Tibial nerve (tissue), 4 donors: ENCODE measurements around the gene ATG7. TPM values are rescaled to one million over a fixed set of nuclear protein-coding genes. Genes with fewer than 3 reads are reported as not detected.

Source experiments
- DNase-seq, 2 donors: peaks; one replicate each; pipeline ENCODE4 v3.0.0-alpha.2; 2019; ENCODE audit warnings: low spot score in 2 of 2
- H3K27ac ChIP-seq, 4 donors: fragments of 200-600 bp; sonication (generic) in 3 of 4; one replicate each; pipeline ENCODE4 v1.5.1; 2017 to 2019; ENCODE audit warnings: mild to moderate bottlenecking in 1 of 4
- H3K27me3 ChIP-seq, 2 donors: fragments of 200-600 bp; sonication (generic) in 1 of 2; one replicate each; pipeline versions ENCODE4 v1.5.1 to v1.6.0; 2017 to 2019
- H3K36me3 ChIP-seq, 3 donors: fragments of 200-600 bp; sonication (generic); one replicate each; pipeline ENCODE4 v1.5.1; 2018 to 2019
- H3K4me1 ChIP-seq, 4 donors: fragments of 200-600 bp; sonication (generic) in 3 of 4; one replicate each; pipeline ENCODE4 v1.5.1; 2017 to 2019
- H3K4me3 ChIP-seq, 4 donors: fragments of 200-600 bp; sonication (generic) in 3 of 4; one replicate each; pipeline ENCODE4 v1.5.1; 2017 to 2019; ENCODE audit warnings: mild to moderate bottlenecking in 1 of 4, moderate library complexity in 1 of 4
- H3K9me3 ChIP-seq, 4 donors: fragments of 200-600 bp; sonication (generic) in 3 of 4; one replicate each; pipeline ENCODE4 v1.5.1; 2017 to 2019
- EP300 ChIP-seq, 2 donors: sonication (generic); formaldehyde crosslinking; IDR thresholded peaks; one replicate each; pipeline ENCODE4 v1.6.1; 2017; ENCODE audit warnings: antibody characterized with exemption in 2 of 2, mild to moderate bottlenecking in 1 of 2
- POLR2A ChIP-seq, 2 donors: fragments of 450-650 bp; IDR thresholded peaks; one replicate each; pipeline ENCODE4 v1.6.1; 2017; ENCODE audit warnings: antibody characterized with exemption in 2 of 2, mild to moderate bottlenecking in 2 of 2, moderate library complexity in 2 of 2
- WGBS, 2 donors: methylation state at CpG; one replicate each; pipeline ENCODE4 v1.1.5; 2018; 5-methylcytosine and 5-hydroxymethylcytosine counted together
- total RNA-seq, 4 donors: library from RNA; depleted of rRNA; stranded (reverse); fragments of >200 nt; gene quantifications; one replicate each; pipeline ENCODE4 v1.1.0, GENCODE V29; 2016
- TF ChIP-seq, protein P1 (sequence below), 5 experiments: fragments of 200-600 bp in 3 of 5; fragments of 450-650 bp in 2 of 5; sonication (generic) in 3 of 5; IDR thresholded peaks; one replicate each; pipeline ENCODE4 v1.5.1; 2016 to 2019; ENCODE audit warnings: antibody characterized with exemption in 5 of 5, mild to moderate bottlenecking in 3 of 5, moderate library complexity in 2 of 5

The ATG7 gene
- total RNA-seq, 4 donors from 2014 or later, result 71.0 to 94.0 (median 76.2) TPM

DNA sequence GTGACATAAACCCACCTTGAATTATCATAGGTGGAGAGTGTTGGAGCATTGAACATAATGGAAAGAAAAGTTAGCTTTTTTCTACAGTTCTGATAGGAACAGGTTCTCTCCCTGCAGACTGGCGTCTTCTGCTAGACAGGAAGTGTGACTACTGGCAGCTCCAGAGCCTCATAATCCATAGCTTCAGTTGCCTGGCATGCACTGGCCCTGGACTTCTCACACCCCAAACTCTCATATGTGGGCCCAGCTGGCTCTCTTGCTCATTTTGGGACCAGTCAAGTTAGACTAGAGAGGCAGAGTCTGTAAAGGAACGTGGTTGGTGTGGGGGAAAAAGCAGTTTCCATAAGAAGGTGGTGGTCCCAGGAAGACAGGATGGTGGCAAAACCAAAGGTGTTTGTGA is 191.4 kb downstream of the ATG7 start:
- Histone ChIP-seq H3K9me3 (no peaks in the 10 kb centered on the region), H3K4me1 (peaks cover 0 to 33% (median 17%) of the 10 kb centered on the region in 4 donors), H3K36me3 (peaks cover 0 to 6% (median 0%) of the 10 kb centered on the region in 3 donors), H3K4me3 (no peak overlapping the region), H3K27ac (peak overlapping the region in 1 of 4 donors; percentile 91), H3K27me3 (no peaks in the 10 kb centered on the region)
- TF ChIP-seq, protein P1, sequence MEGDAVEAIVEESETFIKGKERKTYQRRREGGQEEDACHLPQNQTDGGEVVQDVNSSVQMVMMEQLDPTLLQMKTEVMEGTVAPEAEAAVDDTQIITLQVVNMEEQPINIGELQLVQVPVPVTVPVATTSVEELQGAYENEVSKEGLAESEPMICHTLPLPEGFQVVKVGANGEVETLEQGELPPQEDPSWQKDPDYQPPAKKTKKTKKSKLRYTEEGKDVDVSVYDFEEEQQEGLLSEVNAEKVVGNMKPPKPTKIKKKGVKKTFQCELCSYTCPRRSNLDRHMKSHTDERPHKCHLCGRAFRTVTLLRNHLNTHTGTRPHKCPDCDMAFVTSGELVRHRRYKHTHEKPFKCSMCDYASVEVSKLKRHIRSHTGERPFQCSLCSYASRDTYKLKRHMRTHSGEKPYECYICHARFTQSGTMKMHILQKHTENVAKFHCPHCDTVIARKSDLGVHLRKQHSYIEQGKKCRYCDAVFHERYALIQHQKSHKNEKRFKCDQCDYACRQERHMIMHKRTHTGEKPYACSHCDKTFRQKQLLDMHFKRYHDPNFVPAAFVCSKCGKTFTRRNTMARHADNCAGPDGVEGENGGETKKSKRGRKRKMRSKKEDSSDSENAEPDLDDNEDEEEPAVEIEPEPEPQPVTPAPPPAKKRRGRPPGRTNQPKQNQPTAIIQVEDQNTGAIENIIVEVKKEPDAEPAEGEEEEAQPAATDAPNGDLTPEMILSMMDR (IDR thresholded peaks at IDR 0.05), result no peak
- no peak for DNase-seq
- 94 to 95% methylated on average over 2 of the region's 2 CpGs for WGBS, 2 donors

DNA sequence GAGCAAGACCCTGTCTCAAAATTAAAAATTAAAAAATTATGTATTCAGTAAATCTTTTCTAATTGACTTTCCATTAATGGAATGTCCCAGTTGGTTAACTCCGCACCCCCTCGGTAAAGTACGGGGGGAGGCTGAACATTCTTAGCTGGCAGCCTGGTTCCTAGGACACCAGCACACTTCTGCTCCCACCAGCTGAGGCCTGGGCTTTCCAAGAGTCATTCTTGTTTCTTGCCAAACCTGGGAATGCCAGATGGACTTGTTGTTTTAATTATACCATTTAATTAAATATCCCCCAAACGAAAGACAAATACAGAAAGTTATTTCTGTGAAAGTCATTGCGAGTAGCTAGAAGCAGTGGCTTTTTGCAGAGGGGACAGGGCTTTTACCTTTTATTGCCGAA is 192.2 kb downstream of the ATG7 start:
- Histone ChIP-seq H3K9me3 (no peaks in the 10 kb centered on the region), H3K4me1 (peaks cover 0 to 33% (median 17%) of the 10 kb centered on the region in 4 donors), H3K27me3 (no peaks in the 10 kb centered on the region), H3K36me3 (peaks cover 0 to 10% (median 0%) of the 10 kb centered on the region in 3 donors), H3K4me3 (no peak overlapping the region), H3K27ac (peak overlapping the region in 2 of 4 donors; percentile 91 to 92)
- DNase-seq, result no peak
- TF ChIP-seq, protein P1 (IDR thresholded peaks at IDR 0.05), result no peak
- TF ChIP-seq EP300 (IDR thresholded peaks at IDR 0.05) (no peak), POLR2A (IDR thresholded peaks at IDR 0.05) (no peak)
- 92% methylated on average over 6 of the region's 6 CpGs for WGBS, 2 donors

DNA sequence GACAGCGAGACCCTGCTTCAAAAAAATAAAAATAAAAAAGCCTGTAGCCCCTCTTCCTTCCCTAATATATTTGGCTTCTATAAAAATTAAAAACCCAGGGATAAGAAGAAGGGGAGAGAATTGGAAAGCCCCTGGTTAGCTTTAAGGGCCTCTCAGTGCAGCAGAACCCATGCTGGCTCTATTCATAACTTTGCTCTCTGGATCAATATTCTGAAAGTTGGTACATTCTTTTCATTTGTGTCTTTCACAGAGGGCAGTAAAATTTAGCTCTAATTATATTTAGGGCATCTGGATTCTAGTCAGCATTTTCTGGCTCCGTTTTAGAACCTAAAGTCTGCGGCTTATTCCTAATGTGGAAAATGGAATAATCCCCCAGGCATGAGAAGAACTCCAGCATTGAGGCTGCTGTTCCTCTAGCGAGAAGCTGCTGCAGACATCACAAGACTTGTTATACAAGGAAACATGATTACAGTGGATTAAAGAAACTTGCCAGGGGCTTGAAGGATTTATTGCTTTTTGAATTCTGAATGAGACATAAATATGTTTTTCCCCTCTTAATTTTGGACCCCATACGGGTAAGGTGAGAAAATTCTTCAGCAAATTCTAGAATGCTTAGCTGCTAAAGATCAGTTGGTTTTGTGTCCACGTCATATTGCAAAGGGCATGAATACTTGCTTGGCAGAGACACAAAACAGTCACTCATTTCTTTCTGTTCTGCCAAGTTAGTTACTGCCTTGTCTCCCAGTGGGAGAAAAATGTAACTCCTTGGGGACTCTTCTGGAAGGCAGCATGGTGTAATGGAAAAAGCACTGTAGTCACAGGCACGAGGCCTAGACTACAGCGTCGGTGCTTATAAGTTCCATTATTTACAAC is 193.8 kb downstream of the ATG7 start:
- peak overlapping the region; percentile 67 to 92 (median 88) for H3K27ac ChIP-seq
- DNase-seq, result peak in 1 of 2 donors; percentile 75

DNA sequence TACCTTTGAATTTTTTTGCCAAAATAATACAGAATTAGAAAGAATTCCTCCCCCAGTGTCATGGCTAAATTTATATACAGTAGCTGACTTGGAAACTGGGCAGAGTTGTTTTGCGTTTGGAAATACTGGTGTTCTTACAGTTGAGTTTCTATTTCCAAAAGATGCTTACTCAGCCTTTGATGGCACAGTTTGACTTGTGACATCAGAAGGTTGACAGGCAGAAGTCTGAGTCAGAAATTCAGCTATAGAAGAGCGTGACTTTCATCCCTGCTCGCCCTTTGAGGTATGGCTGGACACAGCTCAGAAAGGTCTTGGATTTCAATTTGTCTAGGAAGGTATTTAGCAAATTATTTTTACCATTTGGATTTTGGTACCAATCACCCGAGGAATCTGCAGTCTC is 195.7 kb downstream of the ATG7 start:
- Histone ChIP-seq H3K4me1 (peaks cover 0 to 27% (median 17%) of the 10 kb centered on the region in 4 donors), H3K36me3 (peaks cover 0 to 10% (median 0%) of the 10 kb centered on the region in 3 donors), H3K4me3 (no peak overlapping the region), H3K27me3 (no peaks in the 10 kb centered on the region), H3K9me3 (no peaks in the 10 kb centered on the region), H3K27ac (peak overlapping the region in 2 of 4 donors; percentile 43 to 91)
- no peak for DNase-seq
- WGBS, 2 donors, result 77 to 85% methylated on average over 4 of the region's 4 CpGs
- TF ChIP-seq POLR2A (IDR thresholded peaks at IDR 0.05) (no peak), EP300 (IDR thresholded peaks at IDR 0.05) (no peak)
- TF ChIP-seq, protein P1 (IDR thresholded peaks at IDR 0.05), result no peak

More for the DNA sequence above, 193.8 kb downstream of the ATG7 start:
- peaks cover 0 to 27% (median 17%) of the 10 kb centered on the region in 4 donors for H3K4me1 ChIP-seq
- H3K9me3 ChIP-seq, result no peaks in the 10 kb centered on the region
- TF ChIP-seq EP300 (IDR thresholded peaks at IDR 0.05), result peak; percentile 93 to 97
- TF ChIP-seq, protein P1 (IDR thresholded peaks at IDR 0.05), result no peak
- 25 to 37% methylated on average over 9 of the region's 9 CpGs for WGBS, 2 donors
- H3K36me3 ChIP-seq, result peaks cover 0 to 10% (median 0%) of the 10 kb centered on the region in 3 donors
- no peaks in the 10 kb centered on the region for H3K27me3 ChIP-seq
- H3K4me3 ChIP-seq, result no peak overlapping the region
